Erythroblast (primary cell): Measurements from ENCODE around the gene TMED7.

Experiments used
- DNase-seq, 2 experiments: peaks; one replicate each; lab custom pipeline; 2025; lab: John Stamatoyannopoulos, UW
- GATA1 ChIP-seq: IDR thresholded peaks from 2 replicates; pipeline ENCODE4 v1.6.1; 2011; ENCODE audit warnings: low read depth, mild to moderate bottlenecking, control low read depth, low read length, moderate library complexity
- POLR2A ChIP-seq: IDR thresholded peaks from 2 replicates; pipeline ENCODE4 v1.6.1; 2011; ENCODE audit warnings: mild to moderate bottlenecking, low read length

The TMED7 gene

GRCh38 chr5:115583474-115583873 is 42.4 kb downstream of the TMED7 start:
- DNase-seq = no peak
- TF ChIP-seq GATA1 (no peak), POLR2A (no peak)

GRCh38 chr5:115580941-115581340 is 44.9 kb downstream of the TMED7 start:
- no peak for DNase-seq
- TF ChIP-seq GATA1 = no peak
- no peak for TF ChIP-seq POLR2A

GRCh38 chr5:115579747-115580173 is 46.1 kb downstream of the TMED7 start:
- no peak for TF ChIP-seq POLR2A
- TF ChIP-seq GATA1 = no peak
- no peak for DNase-seq

- TF ChIP-seq GATA1 (no peak), POLR2A (no peak)
- no peak for DNase-seq
Measured at GRCh38 chr5:115579216-115579615, 46.6 kb downstream of the TMED7 start.

- no peak for DNase-seq
- no peak for TF ChIP-seq GATA1
- no peak for TF ChIP-seq POLR2A
Measured at GRCh38 chr5:115578657-115579056, 47.2 kb downstream of the TMED7 start.

- TF ChIP-seq GATA1 = no peak
- no peak for TF ChIP-seq POLR2A
- DNase-seq = no peak
Measured at GRCh38 chr5:115577741-115578140, 48.1 kb downstream of the TMED7 start.

- DNase-seq = no peak
- TF ChIP-seq GATA1 (no peak), POLR2A (no peak)
Measured at GRCh38 chr5:115577329-115577728, 48.5 kb downstream of the TMED7 start.

- no peak for DNase-seq
- no peak for TF ChIP-seq GATA1
- TF ChIP-seq POLR2A = no peak
Measured at GRCh38 chr5:115575167-115576070, 50.4 kb downstream of the TMED7 start.

GRCh38 chr5:115573133-115573532 is 52.7 kb downstream of the TMED7 start:
- no peak for TF ChIP-seq GATA1
- no peak for TF ChIP-seq POLR2A
- no peak for DNase-seq

- DNase-seq = no peak
- TF ChIP-seq GATA1 (no peak), POLR2A (no peak)
Measured at GRCh38 chr5:115571441-115571878, 54.4 kb downstream of the TMED7 start.

GRCh38 chr5:115568668-115569067 is 57.2 kb downstream of the TMED7 start:
- TF ChIP-seq GATA1 (no peak), POLR2A (no peak)
- DNase-seq = no peak

- no peak for DNase-seq
- TF ChIP-seq GATA1 = no peak
- TF ChIP-seq POLR2A = no peak
Measured at GRCh38 chr5:115565233-115565632, 60.6 kb downstream of the TMED7 start.
